HepG2 (cell line): ENCODE measurements around the gene TUBGCP6. TPM values are rescaled to one million over a fixed set of nuclear protein-coding genes. Genes with fewer than 3 reads are reported as not detected.

ENCODE experiments used
- GMEB2 ChIP-seq: IDR thresholded peaks from 2 replicates; pipeline ENCODE4 v1.6.1; 2016; ENCODE audit warnings: missing biosample characterization, missing genetic modification reagents, low read depth
- HBP1 ChIP-seq: IDR thresholded peaks from 2 replicates; pipeline ENCODE4 v1.6.1; 2016; ENCODE audit warnings: low read depth, control low read depth
- HNRNPK ChIP-seq: fragments of 200-400 bp; formaldehyde crosslinking; IDR thresholded peaks from 2 replicates; pipeline ENCODE4 v1.6.1; 2018; ENCODE audit warnings: low read length, low read depth, moderate library complexity, mild to moderate bottlenecking; ENCODE audit not compliant: poor library complexity, severe bottlenecking
- IRF1 ChIP-seq: sonication (generic); formaldehyde crosslinking; IDR thresholded peaks from 2 replicates; pipeline ENCODE4 v1.4.0; 2020; ENCODE audit warnings: low read depth, mild to moderate bottlenecking, missing genetic modification reagents
- NFATC3 ChIP-seq: sonication (generic); formaldehyde crosslinking; IDR thresholded peaks from 2 replicates; pipeline ENCODE4 v1.5.1; 2020; ENCODE audit warnings: mild to moderate bottlenecking, missing genetic modification reagents
- SIN3A ChIP-seq: IDR thresholded peaks from 2 replicates; pipeline ENCODE4 v1.6.1; 2011; ENCODE audit warnings: low read depth, mild to moderate bottlenecking, control low read depth, low read length, borderline replicate concordance
- SOX13 ChIP-seq, 3 experiments: fragments of 450-650 bp in 1 of 3; sonication (generic) in 1 of 3; formaldehyde crosslinking in 1 of 3; IDR thresholded peaks in 2 of 3; conservative IDR thresholded peaks in 1 of 3; 2 replicates each; pipeline versions ENCODE4 v1.5.0 to v1.6.1; 2016 to 2020; ENCODE audit warnings: antibody characterized with exemption in 1 of 3, mild to moderate bottlenecking in 1 of 3, missing compliant biosample characterization in 1 of 3, missing genetic modification reagents in 1 of 3, moderate library complexity in 1 of 3
- ZFP41 ChIP-seq: sonication (generic); formaldehyde crosslinking; IDR thresholded peaks from 2 replicates; pipeline ENCODE4 v1.4.0; 2020; ENCODE audit warnings: mild to moderate bottlenecking, missing genetic modification reagents, borderline replicate concordance
- ZNF160 ChIP-seq: sonication (generic); formaldehyde crosslinking; IDR thresholded peaks from 2 replicates; pipeline ENCODE4 v1.8.0; 2022; ENCODE audit warnings: mild to moderate bottlenecking, inconsistent platforms, missing genetic modification reagents
- ZNF232 ChIP-seq: sonication (generic); formaldehyde crosslinking; IDR thresholded peaks from 2 replicates; pipeline ENCODE4 v1.4.0; 2020; ENCODE audit warnings: missing genetic modification reagents, borderline replicate concordance
- ZNF501 ChIP-seq: sonication (generic); formaldehyde crosslinking; IDR thresholded peaks from 2 replicates; pipeline ENCODE4 v1.5.1; 2020; ENCODE audit warnings: mild to moderate bottlenecking, moderate library complexity, missing genetic modification reagents
- ZNF598 ChIP-seq: sonication (generic); formaldehyde crosslinking; IDR thresholded peaks from 2 replicates; pipeline ENCODE4 v1.5.1; 2020; ENCODE audit warnings: mild to moderate bottlenecking, missing genetic modification reagents, borderline replicate concordance
- ZSCAN25 ChIP-seq: sonication (generic); formaldehyde crosslinking; IDR thresholded peaks from 2 replicates; pipeline ENCODE4 v1.8.0; 2022; ENCODE audit warnings: mild to moderate bottlenecking, missing genetic modification reagents
- polyA plus RNA-seq, 8 experiments: library from polyadenylated mRNA; depleted of rRNA in 3 of 8; stranded (reverse) in 7 of 8; unstranded in 1 of 8; fragments of >200 nt; fragmentation: Illumina TruSeq in 4 of 8; extraction: Trizol in 4 of 8; gene quantifications; 2 replicates each; pipeline versions ENCODE4 v1.2.1 to v1.2.3, GENCODE V29; 2011 to 2016; ENCODE audit warnings: low read depth in 4 of 8, missing spikeins in 1 of 8, mixed read lengths in 1 of 8; ENCODE audit not compliant: insufficient read depth in 1 of 8
- total RNA-seq, 5 experiments: library from RNA; depleted of rRNA; stranded (reverse); fragments of >200 nt; fragmentation: Illumina TruSeq; extraction: Trizol; gene quantifications; 2 replicates each; pipeline ENCODE4 v1.2.3, GENCODE V29; 2016; ENCODE audit warnings: low read depth in 1 of 5

Gene TUBGCP6
- total and polyA plus RNA-seq, 2 of the 13 experiments (the other 11 are each of a cell fraction or from before 2014, with no cell fraction given) = 14.6 to 15.7 TPM

GRCh38 chr22:50292643-50293440 lies 48.0 kb upstream of the TUBGCP6 start (continued):
- TF ChIP-seq ZNF160 (0 out of 2 replicates have a peak, but pooled peaks have one; percentile 28), SIN3A (no peak), ZNF232 (CRISPR knock-in tag) (no peak), ZNF501 (CRISPR knock-in tag) (0 out of 2 replicates have a peak, but pooled peaks have one; percentile 12), ZFP41 (no peak), NFATC3 (CRISPR knock-in tag) (no peak), ZSCAN25 (CRISPR knock-in tag) (peak; percentile 28; the same call in 1 of the 2 replicates), SOX13 (IDR thresholded peaks at IDR 0.05) (no peak), SOX13 (CRISPR knock-in tag; conservative IDR thresholded peaks at IDR 0.05 in 1 of 2, IDR thresholded peaks at IDR 0.05 in 1 of 2) (no peak), HNRNPK (no peak), GMEB2 (CRISPR knock-in tag) (no peak), HBP1 (CRISPR knock-in tag) (no peak), IRF1 (CRISPR knock-in tag) (no peak), ZNF598 (CRISPR knock-in tag) (no peak)
